HTR-8/SVneo (cell line): ENCODE data around the gene DMRT2.

Source experiments
- DNase-seq: peaks from one replicate; pipeline ENCODE4 v3.0.0; 2011; ENCODE audit warnings: low spot score, mixed read lengths; ENCODE audit not compliant: insufficient read length
- FAIRE-seq: peaks from 2 replicates; lab custom pipeline; 2011; peaks lifted over from hg19 to GRCh38; lab: Jason Lieb, UNC

DMRT2 gene

DNA sequence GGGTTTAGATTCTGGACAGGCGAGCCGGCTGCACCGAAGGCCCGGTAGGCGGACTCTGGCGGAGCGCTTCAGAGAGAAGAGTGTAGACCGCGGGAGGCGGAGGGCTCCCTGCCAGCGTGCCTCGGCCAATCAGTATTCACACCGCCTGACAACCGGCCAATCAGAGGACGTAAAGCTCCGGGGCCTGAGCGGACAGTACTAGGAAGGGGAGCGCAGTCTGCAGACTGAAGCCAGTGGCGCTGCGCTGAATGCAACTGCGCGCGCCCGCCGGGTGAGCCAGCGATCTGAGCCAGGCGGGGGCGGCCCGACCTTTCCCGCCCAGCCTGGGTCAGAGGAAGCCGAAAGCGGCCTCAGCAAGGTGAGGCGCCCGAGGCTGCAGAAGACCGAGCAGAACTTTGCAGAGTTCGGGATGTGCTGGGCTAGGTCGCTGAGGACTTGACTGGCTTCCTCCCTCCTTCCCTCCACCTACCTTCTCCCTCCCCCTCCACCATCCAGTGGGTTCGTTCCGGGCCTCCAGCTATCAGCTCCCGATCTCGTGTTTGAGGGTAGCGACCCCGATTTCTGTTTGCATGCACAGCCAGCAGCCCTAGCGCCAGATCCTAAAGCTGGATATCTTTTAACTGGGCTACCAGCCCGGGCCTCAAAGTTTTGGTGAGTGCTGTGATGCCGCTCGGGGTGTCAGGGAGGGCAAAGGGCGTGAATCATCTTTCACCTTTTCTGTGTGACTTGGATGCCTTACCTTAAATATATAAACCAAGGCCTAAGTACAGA, at the start of gene DMRT2:
TSS of gene DMRT2 (plus strand) at position 233 of the 771 bp plus-strand sequence. CDS start 1,257 bp downstream, outside the sequence.
- FAIRE-seq: no peak
- no peak for DNase-seq

DNA sequence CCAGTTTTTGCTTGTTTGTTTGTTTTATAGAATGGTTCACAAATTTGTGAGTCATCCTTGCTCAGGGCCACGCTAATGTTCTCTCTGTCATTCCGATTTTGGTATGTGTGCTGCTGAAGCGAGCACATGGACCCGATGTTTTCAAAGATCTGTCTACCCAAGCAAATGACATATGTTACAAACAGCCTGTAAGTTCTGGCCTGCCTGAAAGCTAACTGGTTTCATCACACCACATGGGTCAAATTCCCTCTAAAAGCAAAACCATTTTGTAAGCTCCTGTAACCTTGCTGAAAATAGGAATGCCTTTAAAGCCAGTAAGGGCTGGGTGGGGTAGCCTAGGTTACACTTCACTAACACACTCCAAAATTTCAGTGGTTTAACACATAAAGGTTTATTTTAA, 48.3 kb upstream of the DMRT2 start:
- FAIRE-seq (no peak), DNase-seq (no peak)

DNA sequence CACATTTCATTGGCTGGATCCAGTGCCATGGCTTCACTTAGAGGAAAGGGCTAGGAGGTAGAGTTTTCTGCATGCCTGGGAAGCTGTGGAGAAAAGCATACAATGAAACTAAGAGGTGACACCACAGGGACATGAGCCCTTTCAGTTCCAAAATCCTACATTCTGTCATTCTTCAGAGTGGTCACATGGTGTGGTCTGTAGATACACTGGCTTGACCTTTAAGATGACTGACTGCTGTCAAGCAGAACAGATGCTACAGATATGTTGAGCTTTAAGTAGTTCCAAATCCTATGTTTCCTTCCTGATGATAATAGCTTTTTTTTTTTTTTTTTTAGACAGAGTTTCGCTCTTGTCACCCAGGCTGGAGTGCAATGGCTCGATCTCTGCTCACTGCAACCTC, 47.5 kb upstream of the DMRT2 start:
- DNase-seq (no peak), FAIRE-seq (no peak)

DNA sequence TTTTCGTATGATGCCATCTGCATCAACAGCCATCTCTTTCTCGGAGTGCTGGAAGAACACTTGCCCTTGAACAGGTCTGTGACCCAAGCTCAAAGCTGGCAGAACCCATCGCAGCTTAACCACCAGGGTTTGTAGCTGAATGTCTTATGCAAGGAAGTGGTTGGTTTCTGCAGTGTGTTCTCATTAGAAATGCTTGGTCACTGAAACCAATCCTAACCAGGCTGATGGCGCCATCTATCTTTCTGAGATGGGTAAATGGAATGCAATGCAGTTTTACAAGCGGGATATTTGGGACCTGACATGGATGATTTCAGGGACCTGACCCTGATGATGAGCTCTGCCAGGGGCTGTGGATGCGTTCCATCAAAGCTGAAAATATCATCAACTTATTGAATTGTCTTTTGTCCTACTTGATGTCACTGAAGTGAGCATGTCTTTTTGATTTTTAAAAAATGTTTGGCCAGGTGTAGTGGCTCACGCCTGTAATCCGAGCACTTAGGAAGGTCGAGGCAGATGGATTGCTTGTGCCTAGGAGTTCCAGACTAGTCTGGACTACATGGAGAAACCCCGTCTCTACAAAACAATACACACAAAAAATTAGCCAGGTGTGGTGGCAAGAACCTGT, 45.0 kb upstream of the DMRT2 start:
- peak; percentile 32 for DNase-seq
- no peak for FAIRE-seq

DNA sequence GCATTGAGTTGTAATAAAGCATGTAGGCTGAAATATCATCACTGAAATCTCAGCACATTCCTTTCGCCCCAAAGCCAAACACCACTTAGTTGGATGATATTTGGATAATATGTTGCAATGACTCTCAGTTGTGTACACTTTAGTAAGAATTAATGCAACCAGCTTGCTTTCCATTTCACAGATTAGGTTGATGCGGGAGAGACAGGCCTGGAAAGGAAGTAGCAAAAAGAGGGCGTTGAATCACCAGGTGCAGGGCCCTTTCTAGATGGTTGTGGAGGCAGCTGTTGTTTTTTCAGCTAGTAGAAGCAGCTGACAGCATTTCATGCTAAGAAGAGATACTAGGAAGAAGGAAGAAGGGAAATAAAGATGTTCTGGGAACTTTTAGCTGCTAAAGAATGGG, 42.8 kb upstream of the DMRT2 start:
- FAIRE-seq: no peak
- no peak for DNase-seq

DNA sequence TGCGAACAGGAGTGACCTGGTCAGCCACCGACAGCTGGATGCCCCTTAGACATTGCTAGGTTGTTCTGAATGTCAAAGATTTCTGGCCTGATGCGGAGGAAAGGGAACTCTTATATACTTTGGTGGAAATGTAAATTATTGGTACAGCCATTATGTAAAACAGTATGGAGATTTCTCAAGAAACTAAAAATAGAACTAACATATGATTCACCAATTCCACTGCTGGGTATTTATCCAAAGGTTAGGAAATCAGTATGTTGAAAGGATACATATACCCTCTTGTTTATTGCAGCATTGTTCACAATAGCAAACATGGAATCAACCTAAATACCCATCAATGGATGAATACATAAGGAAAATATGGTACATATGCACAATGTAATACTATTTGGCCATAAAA, 41.9 kb upstream of the DMRT2 start:
- DNase-seq: no peak
- no peak for FAIRE-seq

DNA sequence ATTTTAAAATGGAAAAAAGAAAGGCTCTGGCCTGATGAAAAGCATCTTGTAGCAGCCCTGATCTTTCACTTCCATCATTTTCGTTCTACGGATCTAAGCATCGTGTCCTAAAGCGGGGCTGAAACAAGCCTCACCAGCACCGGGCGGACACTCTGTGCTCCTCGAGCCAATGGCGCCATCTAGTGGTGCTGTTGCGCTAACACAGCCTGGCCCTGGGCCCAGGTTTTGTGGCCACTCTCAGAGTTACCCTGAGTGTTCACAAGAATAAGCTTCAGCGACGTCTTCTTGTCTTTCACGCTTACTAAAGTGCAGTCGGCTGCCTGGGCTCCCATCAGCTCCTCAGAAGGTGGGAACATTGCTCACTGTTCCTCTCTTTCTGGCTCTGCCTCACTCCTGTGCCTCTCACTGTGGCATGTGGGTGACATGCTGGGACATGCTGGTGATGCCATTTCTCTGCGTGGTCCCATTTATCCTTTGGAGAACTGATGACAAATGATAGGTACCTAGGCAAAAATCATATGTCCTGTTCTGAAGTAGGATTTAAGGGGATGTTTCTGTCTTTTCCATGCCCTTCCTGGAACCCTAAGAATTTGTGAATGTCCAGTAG, 41.0 kb upstream of the DMRT2 start:
- DNase-seq (peak; percentile 50), FAIRE-seq (peak; percentile 52)

DNA sequence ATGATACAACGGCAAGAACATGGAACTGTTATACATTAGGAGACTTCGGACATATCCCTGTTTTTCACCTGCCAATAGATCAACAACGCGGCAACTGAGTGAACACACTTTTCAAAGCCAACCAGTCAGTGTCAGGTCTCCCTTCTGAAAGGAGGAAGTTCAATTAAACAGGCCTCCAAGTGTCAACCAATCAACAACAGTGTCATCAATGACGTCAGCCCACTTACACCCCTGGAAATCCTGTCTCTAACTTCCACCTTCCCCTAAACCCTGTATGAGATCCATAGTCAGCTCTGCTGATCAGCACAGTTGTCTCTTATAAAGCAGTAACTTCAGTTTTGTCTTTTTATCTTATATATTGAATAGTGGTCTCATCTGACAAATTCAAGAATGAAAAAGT, 37.1 kb upstream of the DMRT2 start:
- FAIRE-seq: no peak
- DNase-seq: no peak

DNA sequence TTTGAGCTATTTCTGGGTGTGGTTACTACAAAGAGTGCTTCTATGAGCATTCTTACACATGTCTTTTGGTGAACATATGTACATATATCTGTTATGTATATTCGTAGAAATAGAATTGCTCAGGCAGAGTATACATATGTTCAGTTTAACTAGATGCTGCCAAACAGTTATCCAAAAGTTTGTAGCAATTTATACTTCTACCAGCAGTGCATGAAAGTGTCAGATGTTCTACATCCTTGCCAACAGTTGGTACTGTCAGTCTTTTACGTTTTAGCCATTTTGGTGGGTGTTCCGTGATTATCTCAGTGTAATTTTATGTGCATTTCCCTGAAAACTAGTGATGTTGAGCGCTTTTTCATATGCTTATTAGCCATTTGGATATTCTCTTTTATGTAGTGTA, 35.9 kb upstream of the DMRT2 start:
- no peak for FAIRE-seq
- no peak for DNase-seq

DNA sequence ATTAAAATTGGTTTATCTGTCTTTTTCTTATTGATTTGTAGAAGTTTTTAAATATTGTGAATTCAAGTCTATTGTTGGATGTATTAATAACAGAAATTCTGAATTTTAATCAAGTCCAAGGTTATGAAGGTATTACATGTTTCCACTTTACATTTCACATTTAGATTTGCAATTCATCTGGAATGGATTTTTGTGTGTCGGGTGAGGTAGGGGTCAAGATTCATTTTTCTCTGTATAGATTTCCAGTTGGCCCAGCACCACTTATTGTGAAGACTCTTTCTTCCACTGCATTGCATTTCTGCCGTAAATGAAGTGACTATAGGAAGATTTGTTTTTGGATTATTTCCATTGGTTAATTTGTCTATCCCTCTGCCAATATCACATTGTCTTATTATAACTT, 35.5 kb upstream of the DMRT2 start:
- DNase-seq: no peak
- FAIRE-seq: no peak

DNA sequence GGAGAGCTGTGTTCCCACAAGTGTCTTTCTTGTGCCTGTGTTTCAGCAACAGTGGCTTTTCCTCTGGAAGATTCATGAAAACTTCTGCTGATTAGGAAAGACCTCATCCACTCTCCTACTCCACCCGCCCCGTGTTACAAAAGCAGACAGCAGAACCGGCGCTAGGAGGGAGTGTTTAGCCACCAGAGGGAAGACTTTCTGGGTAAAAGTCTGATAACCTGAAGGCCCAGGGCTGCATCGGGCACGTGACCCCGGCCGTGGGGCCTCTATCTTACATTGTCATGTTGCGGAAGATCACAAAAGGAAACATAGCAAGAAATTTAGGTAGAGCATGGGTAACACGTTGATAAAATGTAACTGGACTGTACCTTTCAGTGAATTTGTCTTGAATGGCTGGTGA, 32.0 kb upstream of the DMRT2 start:
- no peak for FAIRE-seq
- DNase-seq: no peak

DNA sequence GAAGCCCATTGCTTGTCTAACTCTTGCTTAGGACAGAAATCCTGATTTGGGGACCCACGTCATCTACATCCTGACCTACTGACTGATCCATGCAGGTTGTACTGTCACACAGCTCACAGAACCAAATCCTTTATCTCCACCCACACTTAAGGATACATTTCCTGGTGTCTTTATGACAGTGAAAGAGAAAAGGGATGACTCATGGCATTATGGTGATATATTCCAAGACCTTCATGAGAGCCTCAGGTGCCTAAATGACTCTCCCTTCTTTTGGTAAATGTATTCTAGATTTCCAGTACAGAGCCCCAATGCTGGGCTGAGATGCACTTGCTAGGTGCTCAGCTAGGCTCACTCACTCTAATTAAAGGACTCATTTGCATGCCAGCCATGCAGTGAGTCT, 26.0 kb upstream of the DMRT2 start:
- no peak for FAIRE-seq
- DNase-seq: no peak

DNA sequence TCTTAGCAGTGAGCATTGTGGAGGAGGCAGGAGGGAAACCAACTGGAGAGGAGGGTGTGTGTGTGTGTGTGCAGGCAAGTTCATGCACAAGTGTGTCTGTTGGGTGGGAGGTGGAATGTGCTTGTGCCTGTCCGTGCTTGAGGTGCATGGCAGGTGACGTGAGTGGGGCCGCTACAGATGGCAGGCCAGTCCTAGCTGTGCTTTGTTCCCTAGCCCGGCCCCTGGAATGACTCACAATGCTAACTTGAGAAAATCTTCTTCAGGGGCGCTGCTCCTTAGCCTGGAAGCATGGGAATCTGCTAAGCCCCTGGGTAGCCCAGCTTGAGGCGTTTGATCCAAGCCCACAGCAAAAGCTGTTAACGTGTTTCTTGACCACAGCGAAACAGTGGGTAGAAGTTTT, 25.0 kb upstream of the DMRT2 start:
- FAIRE-seq (no peak), DNase-seq (no peak)

DNA sequence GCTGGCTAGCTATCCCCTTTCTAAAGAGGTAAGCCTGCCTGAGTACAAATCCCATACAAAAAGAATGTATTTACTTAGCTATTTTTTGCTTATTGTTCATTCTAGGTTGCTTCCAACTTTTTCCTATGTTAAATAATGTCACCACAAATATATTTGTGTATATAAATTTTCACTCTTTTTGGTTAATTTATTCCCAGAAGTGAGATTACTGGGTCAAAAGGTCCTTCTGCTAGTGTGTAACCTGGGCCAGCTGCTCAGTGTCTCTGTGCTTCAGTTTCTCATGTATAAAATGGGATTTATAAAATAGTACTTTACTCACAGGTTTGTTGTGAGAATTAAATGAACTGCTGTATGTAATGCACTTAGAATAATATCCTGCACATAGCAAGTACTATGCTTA, 23.9 kb upstream of the DMRT2 start:
- DNase-seq (no peak), FAIRE-seq (no peak)

DNA sequence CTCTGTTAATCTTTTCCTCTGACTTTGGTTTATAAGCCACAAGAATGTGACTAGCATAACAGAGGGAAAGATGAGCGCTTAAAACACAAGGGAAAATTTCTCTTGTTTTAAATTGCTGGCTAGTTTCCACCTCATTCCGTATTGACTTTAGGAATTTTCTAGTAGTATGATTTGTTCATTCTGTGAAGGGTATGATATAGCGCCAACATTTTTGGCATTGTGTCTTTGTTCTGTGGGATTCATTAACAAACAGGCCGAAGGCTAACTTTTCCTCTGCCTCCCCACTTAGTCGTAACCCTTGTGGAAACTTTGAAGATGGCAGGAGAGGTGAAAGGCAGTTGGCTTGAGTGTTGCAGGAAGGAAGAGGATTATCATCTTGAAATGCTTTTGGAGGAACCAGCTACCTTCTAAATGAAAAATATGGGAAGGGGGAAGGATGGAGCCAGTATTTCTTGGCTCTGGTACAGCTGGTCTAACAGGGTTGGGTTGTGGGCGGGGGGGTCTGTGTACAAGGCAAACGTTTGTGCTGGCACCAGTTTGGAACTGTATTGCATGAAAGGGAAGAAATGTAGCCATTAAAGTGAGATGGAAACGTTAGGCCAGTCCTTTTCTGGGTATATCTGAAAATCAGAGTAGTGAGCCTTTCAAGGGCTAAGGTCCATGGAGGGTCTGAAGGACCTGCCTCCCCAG, 21.5 kb upstream of the DMRT2 start:
- FAIRE-seq: no peak
- no peak for DNase-seq

DNA sequence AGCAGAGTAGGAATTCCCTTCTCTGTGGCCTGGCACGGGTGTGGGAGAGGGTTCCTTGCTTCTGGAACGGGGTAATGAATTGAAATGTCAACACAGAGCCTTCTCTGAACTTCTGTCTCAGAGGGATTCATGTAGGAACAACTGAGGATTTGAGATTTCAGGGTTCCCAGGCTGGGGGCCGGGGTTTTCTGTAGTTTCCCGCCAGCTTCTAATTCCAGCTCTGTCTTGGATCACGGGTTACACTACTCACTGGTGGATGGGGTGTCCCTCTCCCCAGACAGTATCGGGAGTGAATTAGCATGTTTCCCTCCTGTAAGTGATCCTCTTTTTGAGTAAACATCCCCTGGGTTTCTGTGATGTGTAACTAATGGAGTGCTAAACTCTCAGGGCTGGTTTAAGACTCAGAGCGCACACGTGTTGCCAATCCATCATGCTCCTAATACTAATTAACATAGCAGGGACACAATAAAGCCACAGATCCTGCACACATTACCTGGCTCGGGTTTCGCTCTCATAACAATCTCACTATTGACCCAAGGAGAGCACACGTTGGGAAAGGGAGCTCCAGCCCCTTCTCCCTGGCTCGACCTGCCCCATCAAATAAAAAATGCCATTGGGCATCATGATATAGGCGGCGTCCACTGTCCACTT, 18.1 kb upstream of the DMRT2 start:
- DNase-seq: no peak
- no peak for FAIRE-seq

DNA sequence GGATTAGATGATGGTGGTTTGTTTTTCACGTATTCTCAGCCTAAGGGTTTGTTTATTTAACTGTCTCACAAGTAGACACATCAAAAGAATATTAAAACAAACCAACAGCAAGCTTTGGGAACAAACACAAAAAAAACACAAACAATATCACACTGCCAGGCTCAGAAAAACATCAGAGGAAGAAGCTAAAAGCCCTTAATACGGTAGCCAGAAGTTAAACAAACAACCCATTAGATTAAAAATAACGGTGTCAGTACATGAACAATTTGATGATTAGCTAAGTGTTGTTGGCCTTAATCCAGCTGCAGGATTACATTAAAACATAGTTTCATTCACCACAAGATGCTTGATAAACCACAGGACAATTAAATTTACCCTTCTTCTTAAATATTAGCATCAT, 15.9 kb upstream of the DMRT2 start:
- no peak for FAIRE-seq

DNA sequence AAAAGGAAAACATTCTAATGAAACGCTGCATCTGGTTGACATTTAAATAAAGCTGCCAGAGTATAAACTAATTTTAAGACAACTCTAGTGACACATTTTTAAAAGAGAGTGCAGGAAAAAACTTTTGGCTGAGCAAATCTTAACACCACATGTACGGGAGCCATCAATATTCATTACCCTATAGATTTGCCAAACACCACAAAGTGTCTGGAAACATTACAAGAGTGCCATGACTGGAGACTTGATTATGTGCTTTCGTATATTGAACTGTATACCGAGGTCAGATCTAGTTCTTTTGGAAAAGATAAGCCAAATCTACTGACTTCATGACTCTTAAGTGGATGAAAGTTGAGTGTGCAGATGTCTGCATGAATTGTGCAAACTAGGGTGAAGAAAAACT, 10.6 kb upstream of the DMRT2 start:
- no peak for DNase-seq
- no peak for FAIRE-seq

More for the DNA sequence above, 15.9 kb upstream of the DMRT2 start:
- DNase-seq: no peak

DNA sequence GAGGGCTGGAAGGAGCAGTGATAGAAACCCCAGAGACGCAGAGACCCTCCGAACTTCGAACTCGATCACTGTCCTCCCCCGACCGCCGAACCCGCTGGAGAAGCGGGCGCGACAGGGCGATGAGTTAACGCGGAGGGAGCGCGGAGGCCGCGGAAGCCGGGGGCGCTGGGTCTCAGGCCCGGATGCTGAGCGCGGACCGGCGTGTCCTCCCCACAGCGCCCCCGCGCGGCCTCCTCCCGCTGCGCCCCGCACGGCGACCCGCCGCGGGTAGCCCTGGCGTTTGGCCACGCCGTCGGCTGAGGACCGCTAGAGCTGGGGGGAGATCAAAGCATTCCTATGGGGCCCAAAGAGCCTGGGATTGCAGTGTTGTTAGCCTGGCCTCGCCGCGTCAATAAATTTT, 7.7 kb upstream of the DMRT2 start:
- no peak for DNase-seq

DNA sequence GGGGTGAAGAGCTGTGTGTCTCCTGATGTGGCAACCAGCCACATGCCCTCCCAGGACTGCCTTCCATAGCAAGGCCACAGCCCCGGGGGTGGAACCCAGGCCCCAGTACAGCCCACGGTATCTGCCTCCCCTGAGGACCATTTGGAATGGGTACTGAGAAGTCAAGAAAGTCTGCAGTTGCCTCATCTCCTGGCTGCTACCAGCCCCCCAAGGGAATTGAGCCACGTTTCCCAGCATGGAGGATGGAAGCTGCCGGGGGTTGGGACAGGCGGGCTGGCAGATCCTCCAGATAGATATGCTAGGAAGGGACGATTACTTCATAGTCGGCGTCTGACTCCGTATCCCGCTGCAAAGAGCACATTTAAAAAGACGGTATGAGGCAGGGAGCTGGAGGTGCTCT, 5.5 kb upstream of the DMRT2 start:
- FAIRE-seq (no peak), DNase-seq (no peak)

More for the DNA sequence above, 7.7 kb upstream of the DMRT2 start:
- FAIRE-seq: no peak
